Urinary bladder (tissue), 4 donors: ENCODE results near the gene WNT10A. TPM values are rescaled to one million over a fixed set of nuclear protein-coding genes. Genes with fewer than 3 reads are reported as not detected.

ENCODE experiments used
- DNase-seq: peaks from one replicate; pipeline ENCODE4 v3.0.0-alpha.2; 2015; ENCODE audit errors: extremely low spot score
- H3K27ac ChIP-seq: one replicate; pipeline ENCODE4 v1.5.1; 2013; ENCODE audit warnings: low read depth, mild to moderate bottlenecking, moderate library complexity
- H3K36me3 ChIP-seq: one replicate; pipeline ENCODE4 v1.6.1; 2013; ENCODE audit warnings: mild to moderate bottlenecking, moderate library complexity; ENCODE audit not compliant: insufficient read depth
- H3K4me1 ChIP-seq: one replicate; pipeline ENCODE4 v1.6.1; 2013; ENCODE audit warnings: mild to moderate bottlenecking, moderate library complexity; ENCODE audit not compliant: insufficient read depth
- H3K4me3 ChIP-seq: one replicate; pipeline ENCODE4 v1.5.1; 2013; ENCODE audit warnings: low read depth, low read length
- WGBS: extraction: QIAGEN DNeasy Blood & Tissue Kit; methylation state at CpG from one replicate; pipeline ENCODE4 v1.1.7; 2013; 5-methylcytosine and 5-hydroxymethylcytosine counted together
- polyA plus RNA-seq: library from polyadenylated mRNA; stranded (reverse); fragments of 200-250 nt; gene quantifications from one replicate; pipeline ENCODE4 v1.2.3, GENCODE V29; 2013
- total RNA-seq: library from RNA; depleted of rRNA; stranded (reverse); fragments of >200 nt; gene quantifications from one replicate; pipeline ENCODE4 v1.2.3, GENCODE V29; 2014
- donor health status: healthy with polysubstance abuse.
- donor health status: healthy.

The WNT10A gene
- total and polyA plus RNA-seq, 2 donors = 1.2 to 1.9 TPM

DNA sequence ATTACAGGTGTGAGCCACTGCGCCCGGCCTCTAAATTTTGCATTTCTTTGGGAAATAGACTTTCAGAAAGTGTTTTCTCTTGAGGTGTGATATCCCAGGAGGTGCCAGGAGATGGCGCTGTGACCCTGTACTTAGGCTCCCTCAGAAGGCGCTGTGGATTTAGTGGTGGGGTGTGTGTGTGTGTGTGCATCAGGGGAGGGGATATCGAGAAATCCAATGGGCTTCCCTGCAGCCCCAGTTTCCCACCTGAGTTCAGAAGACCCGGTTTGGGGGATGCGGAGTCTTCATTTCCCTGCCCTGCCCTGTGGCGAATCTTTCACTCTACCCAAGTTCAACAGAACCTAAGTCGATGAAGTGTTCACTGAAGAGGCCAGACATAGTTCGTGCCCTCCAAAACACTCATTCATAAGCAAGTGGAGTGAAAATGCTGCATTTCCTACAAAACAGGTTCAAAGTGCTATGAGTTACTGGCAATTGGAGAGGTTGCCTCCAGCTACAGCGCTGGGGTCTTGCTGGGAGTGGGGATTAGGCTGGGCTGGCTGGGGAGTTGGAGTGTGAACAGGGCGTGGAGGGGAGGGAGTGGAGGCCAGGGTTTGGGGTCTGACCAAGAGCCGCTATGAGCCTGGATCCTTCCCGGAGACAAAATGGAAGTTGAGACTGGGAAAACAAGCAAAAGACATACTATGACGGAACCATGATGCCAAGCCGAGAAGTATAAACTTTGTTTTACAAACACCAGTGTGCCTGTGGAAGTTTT, 27.6 kb upstream of the WNT10A start:
- Histone ChIP-seq H3K4me1 (peaks cover 2% of the 10 kb centered on the region), H3K36me3 (no peaks in the 10 kb centered on the region), H3K27ac (no peak overlapping the region), H3K4me3 (no peak overlapping the region)
- DNase-seq = no peak
- WGBS = 17% methylated on average over 16 of the region's 16 CpGs

DNA sequence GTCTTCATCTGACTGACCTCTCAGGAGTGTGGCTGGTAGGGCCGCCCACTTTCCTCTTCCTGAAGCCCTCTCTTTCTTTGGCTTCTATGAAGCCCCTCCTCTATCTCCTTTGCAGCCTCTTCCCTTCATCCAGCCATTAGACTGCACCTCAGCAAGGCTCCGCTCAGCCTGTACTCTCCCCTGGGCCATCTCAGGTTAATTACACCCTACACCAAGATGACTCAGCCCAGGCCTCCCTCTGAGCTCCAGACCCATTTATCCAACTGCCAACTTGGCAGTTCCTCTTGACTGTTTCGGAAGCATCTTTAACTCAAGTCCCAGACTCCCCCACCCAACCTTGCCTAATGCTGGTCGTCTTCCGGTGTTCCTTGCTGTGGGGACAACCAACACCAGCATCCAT, 26.9 kb upstream of the WNT10A start:
- Histone ChIP-seq H3K4me1 (peaks cover 2% of the 10 kb centered on the region), H3K36me3 (no peaks in the 10 kb centered on the region), H3K27ac (no peak overlapping the region), H3K4me3 (no peak overlapping the region)
- DNase-seq = no peak
- WGBS = 40% methylated on average over 5 of the region's 5 CpGs

DNA sequence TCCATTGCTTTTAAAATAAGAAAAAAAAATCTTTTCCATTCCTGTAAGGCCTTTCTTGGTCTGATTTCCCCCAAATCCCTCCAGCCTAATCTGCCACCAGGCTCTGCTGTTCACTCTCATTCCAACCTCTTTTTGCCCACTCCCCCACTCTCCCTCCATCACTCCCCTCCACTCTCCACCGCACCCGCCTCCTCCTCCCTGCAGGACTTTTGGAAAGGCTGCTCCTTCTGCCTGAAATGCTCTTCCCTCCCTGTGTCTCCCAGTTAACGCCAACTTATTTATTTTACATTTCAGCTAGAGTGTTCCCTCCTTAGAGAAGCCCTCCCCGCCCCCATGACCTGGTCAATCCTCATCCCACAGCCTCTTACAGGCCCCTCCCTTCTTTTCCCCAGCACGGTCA, 25.8 kb upstream of the WNT10A start:
- Histone ChIP-seq H3K27ac (no peak overlapping the region), H3K36me3 (no peaks in the 10 kb centered on the region), H3K4me3 (no peak overlapping the region), H3K4me1 (peaks cover 2% of the 10 kb centered on the region)
- DNase-seq = no peak
- 34% methylated on average over 5 of the region's 5 CpGs for WGBS

DNA sequence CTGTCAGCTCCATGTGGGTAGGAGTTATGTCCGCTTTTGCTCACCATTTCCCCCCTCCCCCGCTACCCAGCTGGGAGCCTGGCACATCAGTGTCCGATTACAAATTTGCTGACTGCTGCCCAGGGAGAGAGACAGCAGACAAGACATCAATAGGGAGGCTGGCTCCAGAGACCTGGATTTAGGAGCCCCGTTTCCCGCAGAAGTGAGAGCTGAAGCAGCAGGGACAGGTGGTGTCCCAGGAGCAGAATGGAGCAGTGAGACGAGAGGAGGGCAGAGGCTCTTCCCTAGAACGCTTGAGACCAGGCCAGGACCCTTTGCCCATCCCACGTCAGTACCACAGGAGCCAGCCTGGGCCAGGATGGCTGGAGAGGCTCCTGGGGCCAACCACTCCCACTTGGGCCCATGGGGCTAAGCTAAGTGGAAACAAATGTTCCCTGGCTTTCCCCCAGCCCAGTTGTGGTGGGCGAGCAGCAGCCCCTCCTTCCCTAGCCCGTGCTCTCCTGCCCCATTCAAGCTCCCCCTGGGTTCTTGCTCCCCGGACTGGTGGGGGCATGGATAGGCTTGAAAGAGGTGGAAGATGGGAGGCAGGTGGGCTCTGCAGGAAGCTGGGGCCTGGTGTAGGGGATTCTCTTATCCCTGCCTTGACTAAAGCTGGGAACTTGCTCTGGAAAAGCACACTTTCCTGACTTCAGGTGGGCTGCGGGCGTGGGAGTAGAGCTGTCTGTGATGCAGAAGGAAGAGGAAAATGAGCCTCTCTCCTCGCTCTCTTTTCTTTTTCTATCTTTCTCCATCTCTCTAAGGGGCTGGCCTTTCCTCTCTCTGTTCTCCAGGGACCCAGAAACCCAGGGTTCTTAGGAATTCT, 25.1 kb upstream of the WNT10A start:
- DNase-seq = no peak
- peaks cover 2% of the 10 kb centered on the region for H3K4me1 ChIP-seq
- no peaks in the 10 kb centered on the region for H3K36me3 ChIP-seq
- 50% methylated on average over 14 of the region's 14 CpGs for WGBS
- H3K4me3 ChIP-seq = no peak overlapping the region
- no peak overlapping the region for H3K27ac ChIP-seq

DNA sequence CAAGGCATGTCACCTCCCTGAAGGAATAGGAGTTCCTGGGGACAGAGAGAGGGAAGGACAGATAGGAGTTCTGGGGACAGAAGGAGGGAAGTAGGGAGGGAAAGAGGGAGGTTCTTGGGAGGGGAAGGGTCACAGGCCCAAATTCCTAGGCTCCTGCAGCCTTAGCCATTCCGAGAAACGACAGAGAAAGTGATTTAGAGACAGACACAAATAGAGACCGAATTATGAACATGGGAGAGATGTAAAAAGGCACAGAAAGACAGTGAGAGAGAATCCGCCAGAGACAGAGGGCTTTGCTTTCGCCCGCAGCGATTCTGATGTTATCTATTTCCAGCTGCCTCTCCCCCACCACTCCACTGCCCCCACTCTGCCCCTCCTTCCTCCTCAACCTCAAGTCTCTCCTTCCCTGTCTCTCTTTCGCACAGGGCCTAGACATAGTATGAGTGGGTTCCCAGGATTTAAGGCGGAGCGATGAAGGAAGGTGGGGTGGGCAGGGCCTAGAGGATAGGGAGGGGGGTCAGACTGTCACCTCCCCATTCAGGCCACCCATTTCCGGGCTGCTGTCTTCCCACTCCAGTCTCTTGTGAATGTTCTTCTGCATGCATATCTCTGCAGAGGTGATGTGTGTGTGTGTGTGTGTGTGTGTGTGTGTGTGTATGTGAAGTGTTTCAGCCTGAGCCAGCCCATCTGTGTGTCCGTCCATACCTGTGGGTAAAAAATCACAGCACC, 24.3 kb upstream of the WNT10A start:
- Histone ChIP-seq H3K36me3 (no peaks in the 10 kb centered on the region), H3K27ac (no peak overlapping the region), H3K4me3 (no peak overlapping the region), H3K4me1 (peaks cover 2% of the 10 kb centered on the region)
- DNase-seq = no peak
- WGBS = 28% methylated on average over 12 of the region's 12 CpGs

DNA sequence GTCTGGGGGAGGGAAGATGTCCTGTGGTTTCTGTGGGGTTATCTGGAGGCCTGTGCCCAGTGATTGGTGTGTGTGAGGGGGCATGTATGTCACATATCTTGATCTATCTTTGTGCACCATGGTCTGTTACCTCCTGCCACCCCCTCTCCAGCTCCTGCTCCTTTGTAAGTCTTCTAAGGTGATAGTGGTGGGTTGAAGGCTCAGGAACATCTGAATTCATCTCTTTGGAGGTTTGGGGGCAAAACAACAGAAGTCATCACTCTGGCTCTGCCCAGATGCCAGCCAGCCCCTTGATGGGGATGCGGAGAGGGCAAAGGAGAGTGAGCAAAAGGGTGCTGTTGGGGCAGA, 23.8 kb upstream of the WNT10A start:
- WGBS = 69% methylated on average over 1 of the region's 1 CpG
- H3K36me3 ChIP-seq = no peaks in the 10 kb centered on the region
- no peak overlapping the region for H3K4me3 ChIP-seq
- H3K4me1 ChIP-seq = peaks cover 2% of the 10 kb centered on the region
- H3K27ac ChIP-seq = no peak overlapping the region
- no peak for DNase-seq

DNA sequence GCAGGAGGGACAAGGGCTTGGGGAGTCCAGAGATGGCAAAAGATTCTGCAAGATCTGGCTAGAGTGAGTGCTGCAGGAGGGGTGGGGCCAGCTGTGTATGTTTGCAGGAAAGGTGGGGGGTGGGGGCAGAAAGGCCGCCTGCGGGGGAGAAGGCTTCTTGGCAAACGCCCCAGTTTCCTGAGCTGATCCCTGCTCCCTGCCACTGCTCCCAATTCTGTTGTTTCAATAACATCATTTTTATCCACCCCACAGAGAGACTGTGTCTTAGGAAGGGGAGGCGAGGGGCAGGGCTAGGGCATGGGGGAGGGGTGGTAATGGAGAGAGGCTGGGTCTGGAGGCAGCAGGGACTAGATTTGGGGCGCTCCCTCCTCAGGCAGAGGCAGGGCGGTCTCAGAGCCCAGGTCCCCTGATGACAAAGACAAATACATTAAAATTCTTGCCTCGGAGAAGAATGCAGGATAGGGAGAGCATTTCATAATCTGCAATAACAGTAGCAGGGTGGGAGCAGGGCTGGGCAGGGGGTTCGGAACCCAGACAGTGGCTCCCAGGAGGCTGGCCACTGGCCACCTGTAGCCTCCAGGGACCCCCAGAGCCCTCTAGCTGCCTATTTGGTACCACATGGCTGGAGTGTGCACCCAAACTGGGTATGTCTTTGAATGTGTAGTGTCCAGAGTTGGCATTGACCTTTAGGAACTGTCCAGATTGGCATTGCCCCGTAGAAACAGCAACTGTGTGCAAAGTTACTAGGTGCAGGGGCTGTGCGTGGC, 23.1 kb upstream of the WNT10A start:
- H3K36me3 ChIP-seq = no peaks in the 10 kb centered on the region
- DNase-seq = no peak
- peaks cover 2% of the 10 kb centered on the region for H3K4me1 ChIP-seq
- no peak overlapping the region for H3K4me3 ChIP-seq
- 20% methylated on average over 10 of the region's 10 CpGs for WGBS
- no peak overlapping the region for H3K27ac ChIP-seq

DNA sequence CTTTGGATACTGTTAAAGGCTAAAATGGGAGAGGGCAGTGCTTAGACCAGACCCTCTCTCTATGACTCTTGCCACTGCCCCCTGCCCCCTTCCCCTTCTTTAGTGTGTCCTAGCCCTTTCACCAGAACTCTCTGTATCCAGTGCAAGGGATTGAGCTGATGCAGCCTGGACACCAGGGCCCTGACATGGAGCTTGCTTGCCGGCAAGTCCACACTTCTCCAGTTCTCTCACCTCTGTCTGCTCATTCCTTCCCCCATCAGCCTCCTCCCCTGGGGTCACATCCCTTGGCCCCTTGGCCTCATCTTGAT, 22.6 kb upstream of the WNT10A start:
- DNase-seq = no peak

DNA sequence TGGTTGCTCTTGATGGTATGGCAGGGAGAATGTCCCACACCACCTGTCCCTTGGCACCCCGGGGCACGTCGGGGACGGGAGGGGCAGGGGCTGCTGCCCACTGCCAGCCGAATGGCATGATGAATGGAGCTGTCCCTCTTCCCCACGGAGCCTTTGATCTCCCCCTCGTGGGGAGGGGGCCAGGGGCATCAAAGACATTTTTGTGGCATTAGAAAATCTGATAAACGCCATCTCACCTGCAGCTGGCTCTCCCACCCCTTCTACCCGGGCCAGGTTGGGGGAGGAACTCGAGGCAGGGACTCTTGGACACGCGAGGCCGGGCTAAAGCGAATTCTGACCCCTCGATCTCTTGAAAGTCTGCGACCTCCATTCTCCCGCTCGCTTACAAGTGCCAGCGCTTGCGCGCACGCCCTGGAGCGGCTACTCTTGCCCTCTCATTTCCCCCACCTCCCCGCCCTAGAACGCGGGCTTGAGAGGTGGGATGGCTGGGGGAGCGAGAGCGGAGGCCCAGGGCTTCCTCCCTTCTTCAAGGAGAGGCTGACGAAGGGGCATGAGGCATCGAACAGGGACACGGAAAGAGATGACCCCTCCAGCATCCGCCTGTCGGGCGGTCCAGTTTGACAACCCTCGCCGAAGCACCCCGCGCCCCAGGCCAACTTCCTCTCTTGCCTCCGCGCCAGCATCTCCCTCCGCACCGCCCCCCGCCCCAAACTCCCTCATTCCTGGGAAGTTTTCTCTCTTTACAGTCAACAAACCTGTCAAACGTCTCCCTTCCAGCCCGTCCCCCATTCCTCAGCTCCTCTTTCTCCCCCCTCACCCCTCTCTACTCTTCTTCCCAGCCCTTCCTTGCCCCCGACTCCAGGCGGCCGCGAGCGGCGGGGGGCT, 21.7 kb upstream of the WNT10A start:
- 4% methylated on average over 51 of the region's 51 CpGs for WGBS
- DNase-seq = no peak
- Histone ChIP-seq H3K36me3 (no peaks in the 10 kb centered on the region), H3K4me1 (peaks cover 2% of the 10 kb centered on the region), H3K27ac (no peak overlapping the region), H3K4me3 (peak overlapping the region; percentile 35)

More for the DNA sequence above, 22.6 kb upstream of the WNT10A start:
- WGBS = 20% methylated on average over 1 of the region's 1 CpG
- peaks cover 2% of the 10 kb centered on the region for H3K4me1 ChIP-seq
- no peaks in the 10 kb centered on the region for H3K36me3 ChIP-seq
- no peak overlapping the region for H3K27ac ChIP-seq
- H3K4me3 ChIP-seq = no peak overlapping the region

DNA sequence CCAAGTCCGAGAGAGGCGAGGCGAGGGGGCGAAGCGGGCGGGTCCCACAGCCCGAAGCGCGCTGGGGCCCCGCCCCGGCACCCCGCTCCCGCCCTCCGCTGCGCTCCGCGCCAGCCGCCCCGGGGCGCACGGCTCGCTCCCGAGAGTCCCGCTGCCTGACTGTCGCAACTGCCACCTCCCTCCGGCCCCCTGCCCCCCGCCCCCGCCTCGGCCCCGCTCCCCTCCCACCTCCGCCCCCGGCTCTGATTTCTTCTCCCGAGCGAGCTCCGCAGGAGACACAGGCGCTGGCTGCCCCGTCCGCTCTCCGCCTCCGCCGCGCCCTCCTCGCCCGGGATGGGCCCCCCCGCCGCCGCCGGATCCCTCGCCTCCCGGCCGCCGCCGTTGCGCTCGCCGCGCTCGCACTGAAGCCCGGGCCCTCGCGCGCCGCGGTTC, 21.1 kb upstream of the WNT10A start, which contains the start of gene WNT6:
Gene WNT6 (plus strand): TSS at position 250 of the 432 bp plus-strand sequence. CDS start 233 bp downstream, outside the sequence.
- under 1% methylated on average over 62 of the region's 64 CpGs for WGBS
- Histone ChIP-seq H3K4me3 (peak within 1 kb of the TSS; percentile 35), H3K27ac (no peak within 1 kb of the TSS), H3K4me1 (no peaks in the 10 kb centered on the region), H3K36me3 (no peaks in the 10 kb centered on the region)
- DNase-seq = no peak

DNA sequence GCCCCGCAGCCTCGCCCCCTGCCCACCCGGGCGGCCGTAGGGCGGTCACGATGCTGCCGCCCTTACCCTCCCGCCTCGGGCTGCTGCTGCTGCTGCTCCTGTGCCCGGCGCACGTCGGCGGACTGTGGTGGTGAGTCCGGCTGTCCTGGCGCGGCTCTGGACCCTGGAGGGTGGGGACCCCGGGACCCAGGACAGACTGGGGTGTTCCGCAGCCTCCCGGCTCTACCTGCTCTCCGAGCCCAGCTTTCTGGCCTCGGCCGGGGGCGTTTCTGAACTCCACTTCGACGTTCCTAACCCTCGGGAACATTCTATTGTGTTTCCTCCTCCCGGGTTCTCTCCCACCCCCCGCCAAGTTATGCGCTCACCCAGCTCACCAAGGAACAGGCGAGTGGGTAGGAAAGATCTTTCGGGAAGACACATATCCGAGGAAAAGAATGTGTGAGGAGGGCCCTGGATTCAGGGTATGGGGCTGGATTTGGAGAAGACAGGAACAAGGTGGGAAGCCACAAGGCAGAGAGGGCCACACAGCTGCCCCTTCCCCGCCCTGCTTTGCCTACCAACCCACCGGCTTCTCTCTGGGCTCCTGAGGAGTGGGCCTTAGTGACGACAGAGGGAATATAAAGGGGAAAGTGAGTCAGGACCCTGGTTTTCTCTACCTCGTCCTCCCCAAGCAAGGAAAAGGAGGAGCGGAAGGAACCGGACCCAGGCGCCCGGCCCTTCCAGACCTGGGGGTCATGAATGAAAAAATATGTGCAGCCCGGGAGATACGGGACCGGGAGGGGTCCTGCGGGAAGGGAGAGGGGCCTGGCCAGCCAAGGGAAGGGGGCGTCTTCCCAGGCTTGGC, 20.4 kb upstream of the WNT10A start:
- WGBS = 2% methylated on average over 47 of the region's 47 CpGs
- Histone ChIP-seq H3K36me3 (no peaks in the 10 kb centered on the region), H3K4me3 (peak overlapping the region; percentile 35), H3K27ac (no peak overlapping the region), H3K4me1 (no peaks in the 10 kb centered on the region)
- DNase-seq = no peak

DNA sequence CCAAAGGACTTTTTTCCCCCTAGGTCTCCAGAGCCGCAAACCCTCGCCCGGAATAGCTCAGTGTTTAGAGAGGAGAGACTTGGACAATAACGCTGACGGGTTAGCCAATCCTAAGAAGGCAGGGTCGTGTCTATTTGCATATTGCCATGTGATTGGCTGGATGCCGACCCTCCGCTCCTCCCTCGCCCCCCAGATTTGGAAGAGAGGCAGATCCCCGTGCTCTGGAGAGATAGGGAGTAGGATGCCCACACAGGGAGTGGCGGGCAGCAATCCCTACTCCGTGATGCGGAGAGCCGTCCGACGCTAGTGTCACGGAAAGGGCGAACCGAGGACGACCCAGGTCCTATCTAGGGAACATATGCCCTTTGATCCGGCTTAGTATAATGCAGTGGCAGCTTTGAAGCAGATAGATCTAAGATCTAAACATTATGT, 19.7 kb upstream of the WNT10A start:
- Histone ChIP-seq H3K36me3 (no peaks in the 10 kb centered on the region), H3K4me1 (no peaks in the 10 kb centered on the region), H3K4me3 (peak overlapping the region; percentile 17), H3K27ac (no peak overlapping the region)
- no peak for DNase-seq
- 1% methylated on average over 21 of the region's 21 CpGs for WGBS
